Astrocyte of the spinal cord (primary cell): ENCODE data around the gene PFN1.
A peak's percentile ranks its signal among the peaks of the same experiment; 100 is the strongest.

Experiments used
- DNase-seq: peaks from one replicate; pipeline ENCODE4 v3.0.0; 2011; ENCODE audit warnings: low read depth, low spot score
- H3K4me3 ChIP-seq: 2 replicates; pipeline ENCODE4 v1.5.1; 2011; ENCODE audit warnings: low read depth, mild to moderate bottlenecking, low read length, moderate library complexity
- in situ Hi-C: cut with HindIII; loops from 2 replicates; pipeline ENCODE4 v1.10.0; 2017; ENCODE audit warnings: low sequenced_read_pairs
- TF ChIP-seq, protein P1 (sequence below): IDR thresholded peaks from 2 replicates; pipeline ENCODE4 v1.5.1; 2012; ENCODE audit warnings: low read depth, mild to moderate bottlenecking, low read length, inconsistent platforms

PFN1 gene

DNA sequence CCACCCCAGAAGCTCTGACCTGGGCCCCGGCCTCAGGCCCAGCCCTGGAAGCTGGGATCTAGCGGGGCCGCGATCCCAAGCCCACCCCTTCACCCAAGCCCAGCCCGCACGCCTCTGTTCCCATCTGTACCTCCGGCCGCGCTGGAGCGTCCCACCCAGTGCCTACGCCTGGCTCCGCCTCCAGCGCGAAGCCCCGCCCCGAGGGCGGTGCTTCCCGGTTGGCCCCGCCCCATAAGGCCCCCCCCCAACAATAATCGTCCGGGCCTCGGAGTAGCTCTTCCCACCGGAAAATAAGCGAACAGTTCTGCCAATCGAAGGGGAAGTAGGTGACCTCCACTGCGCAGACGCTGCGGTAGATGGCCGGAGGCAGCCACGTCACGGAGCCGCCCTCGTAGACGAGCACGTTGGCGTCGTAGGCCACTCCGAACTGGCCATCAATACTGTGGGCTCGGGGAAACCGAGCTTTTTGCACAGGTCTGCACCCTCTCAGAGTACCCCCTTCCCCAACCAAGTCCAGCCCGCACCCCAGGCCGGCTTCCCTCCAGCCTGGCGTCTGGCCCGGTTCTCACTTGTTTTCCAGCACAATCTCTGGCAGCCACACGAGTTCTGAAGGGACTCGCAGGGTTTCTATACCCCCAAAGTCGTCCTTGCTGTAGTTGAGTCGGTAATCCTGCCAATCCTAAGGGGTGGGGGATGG lies 46.5 kb downstream of the PFN1 start:
- DNase-seq = no peak
- TF ChIP-seq, protein P1, sequence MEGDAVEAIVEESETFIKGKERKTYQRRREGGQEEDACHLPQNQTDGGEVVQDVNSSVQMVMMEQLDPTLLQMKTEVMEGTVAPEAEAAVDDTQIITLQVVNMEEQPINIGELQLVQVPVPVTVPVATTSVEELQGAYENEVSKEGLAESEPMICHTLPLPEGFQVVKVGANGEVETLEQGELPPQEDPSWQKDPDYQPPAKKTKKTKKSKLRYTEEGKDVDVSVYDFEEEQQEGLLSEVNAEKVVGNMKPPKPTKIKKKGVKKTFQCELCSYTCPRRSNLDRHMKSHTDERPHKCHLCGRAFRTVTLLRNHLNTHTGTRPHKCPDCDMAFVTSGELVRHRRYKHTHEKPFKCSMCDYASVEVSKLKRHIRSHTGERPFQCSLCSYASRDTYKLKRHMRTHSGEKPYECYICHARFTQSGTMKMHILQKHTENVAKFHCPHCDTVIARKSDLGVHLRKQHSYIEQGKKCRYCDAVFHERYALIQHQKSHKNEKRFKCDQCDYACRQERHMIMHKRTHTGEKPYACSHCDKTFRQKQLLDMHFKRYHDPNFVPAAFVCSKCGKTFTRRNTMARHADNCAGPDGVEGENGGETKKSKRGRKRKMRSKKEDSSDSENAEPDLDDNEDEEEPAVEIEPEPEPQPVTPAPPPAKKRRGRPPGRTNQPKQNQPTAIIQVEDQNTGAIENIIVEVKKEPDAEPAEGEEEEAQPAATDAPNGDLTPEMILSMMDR = no peak
- in situ Hi-C loops = no loop called here
- H3K4me3 ChIP-seq = no peak overlapping the region

DNA sequence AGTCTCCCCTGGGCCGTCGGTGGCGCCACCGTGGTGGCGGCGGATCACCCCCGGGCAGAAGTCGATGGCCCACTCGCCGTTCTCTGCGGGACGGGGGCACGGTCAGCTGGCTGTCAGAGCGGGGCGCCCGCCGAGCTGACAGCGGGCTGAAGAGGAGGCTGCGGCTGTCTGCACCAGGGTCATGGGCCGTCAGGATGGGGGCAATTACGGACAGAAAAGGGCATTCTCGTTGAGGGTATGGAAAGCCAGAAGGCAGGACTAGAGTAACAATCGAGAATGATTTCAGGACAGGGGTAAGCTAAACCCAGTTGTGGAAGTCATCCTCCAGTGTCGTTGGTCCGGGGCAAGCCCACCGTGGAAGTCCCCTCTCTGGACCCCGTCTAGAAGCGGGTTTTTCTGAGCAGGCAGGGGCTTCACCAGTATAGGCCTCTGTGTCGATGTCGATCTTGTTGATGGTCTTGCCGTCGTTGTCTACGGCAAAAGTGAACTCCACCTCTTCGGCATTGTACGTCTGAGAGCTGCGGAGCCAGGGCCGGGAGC lies 47.2 kb downstream of the PFN1 start:
- no peak for DNase-seq
- in situ Hi-C loops = no loop called here
- no peak overlapping the region for H3K4me3 ChIP-seq
- TF ChIP-seq, protein P1 = no peak

DNA sequence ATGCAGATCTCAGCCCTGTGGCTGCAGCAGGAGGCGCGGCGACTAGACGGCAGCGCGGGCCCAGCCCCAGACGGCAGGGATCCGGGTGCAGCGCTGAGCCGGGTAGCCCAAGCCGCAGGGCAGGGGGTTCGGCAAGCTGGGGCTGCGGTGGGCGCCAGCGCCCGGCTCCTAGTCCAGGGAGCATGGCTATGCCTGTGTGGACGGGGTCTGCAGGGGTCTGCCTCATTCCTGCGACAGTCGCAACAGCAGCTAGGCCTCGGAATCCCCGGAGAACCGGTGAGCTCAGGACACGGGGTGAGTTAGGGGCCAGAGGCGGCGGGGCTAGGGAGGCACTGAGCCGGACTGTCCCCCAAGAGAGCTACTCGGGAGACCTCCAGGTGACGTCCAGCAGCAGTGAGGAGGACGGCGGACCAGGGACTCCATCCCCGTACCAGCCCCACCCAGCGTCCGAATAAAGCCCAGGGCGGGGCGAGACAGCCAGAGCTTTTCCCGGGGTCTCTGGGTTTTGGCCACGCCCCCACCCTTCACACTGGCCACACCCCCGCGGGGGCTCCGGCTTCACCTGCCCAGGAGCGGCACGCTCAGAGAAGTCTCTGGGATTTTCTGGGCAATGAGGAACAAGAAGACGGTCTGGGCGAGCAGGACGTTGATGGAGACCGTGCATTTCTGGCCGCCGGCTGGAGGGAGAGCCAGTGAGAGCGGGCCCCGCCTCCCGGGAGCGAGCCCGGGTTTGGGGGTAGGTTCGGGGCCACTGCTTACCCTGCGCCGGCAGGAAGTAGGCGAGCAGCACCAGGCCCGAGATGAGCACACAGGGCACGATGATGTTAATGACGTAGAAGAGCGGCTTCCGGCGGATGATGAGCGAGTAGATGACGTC lies 47.9 kb downstream of the PFN1 start:
- DNase-seq = no peak
- H3K4me3 ChIP-seq = peak overlapping the region; percentile 36
- TF ChIP-seq, protein P1 = no peak
- in situ Hi-C loops = no loop called here

DNA sequence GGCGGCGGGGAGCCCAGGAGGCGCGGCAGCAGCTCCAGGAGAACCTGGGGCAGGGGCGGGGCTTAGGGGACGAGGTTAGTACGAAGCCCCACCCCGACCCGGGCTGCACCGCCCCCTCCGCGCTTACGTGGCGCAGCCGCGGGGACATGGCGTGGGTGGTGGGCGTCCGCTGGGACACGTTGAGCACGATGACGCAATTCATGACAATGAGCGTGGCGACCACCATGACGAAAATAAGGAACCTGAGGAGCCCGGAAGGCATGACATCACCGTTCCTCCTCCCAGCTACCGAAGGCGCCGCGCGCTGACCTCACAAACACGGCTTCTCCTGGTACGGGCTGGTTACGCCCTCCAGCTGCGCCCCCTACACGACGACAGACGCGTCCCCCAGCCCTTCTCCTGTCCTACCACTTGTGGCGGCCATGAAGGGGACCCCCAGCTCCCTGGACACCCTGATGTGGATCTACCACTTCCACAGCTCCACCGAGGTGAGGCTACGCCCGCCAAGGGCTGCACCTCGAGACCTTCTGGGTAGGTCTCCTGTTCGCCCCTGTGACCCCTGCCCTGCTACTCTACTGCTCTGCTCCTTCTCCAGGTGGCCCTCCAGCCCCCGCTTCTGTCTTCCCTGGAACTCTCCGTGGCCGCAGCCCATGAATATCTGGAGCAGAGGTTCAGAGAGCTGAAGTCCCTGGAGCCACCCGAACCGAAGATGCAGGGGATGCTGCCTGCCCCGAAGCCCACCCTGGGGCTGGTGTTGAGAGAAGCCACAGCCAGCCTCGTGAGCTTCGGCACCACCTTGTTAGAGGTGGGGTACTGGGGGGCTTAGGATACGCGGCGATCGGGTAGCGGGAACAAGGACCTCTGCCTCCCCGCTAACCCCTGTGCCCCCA lies 48.7 kb downstream of the PFN1 start, which contains the start of gene C17orf107:
C17orf107 (plus strand) TSS at position 196 of the 890 bp plus-strand sequence; CDS start at position 423, 227 bp downstream.
- TF ChIP-seq, protein P1 = no peak
- peak; percentile 74 for DNase-seq
- in situ Hi-C loops = no loop called here
- H3K4me3 ChIP-seq = peak within 1 kb of the TSS; percentile 36

DNA sequence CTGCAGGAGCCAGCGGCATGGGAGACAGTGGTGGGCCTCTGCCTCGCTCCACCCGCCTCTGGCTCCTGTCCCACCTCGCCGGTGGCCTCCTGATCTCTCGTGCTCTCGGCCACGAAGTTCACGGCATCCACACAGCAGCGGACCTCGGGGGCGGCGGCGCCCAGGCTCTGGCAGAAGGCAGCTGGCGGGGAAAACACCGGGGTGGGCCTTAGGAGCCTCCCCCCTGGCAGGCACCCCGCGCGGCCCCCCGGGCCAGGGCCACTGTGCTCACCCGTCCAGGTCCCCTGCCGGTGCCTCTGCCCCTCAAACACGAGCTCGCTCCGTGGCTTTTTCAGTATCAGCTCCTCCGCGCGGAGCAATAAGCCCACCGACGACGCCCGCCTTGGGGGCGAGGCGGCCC lies 49.4 kb downstream of the PFN1 start:
- in situ Hi-C loops = no loop called here
- TF ChIP-seq, protein P1 = no peak
- peak overlapping the region; percentile 36 for H3K4me3 ChIP-seq
- DNase-seq = no peak

DNA sequence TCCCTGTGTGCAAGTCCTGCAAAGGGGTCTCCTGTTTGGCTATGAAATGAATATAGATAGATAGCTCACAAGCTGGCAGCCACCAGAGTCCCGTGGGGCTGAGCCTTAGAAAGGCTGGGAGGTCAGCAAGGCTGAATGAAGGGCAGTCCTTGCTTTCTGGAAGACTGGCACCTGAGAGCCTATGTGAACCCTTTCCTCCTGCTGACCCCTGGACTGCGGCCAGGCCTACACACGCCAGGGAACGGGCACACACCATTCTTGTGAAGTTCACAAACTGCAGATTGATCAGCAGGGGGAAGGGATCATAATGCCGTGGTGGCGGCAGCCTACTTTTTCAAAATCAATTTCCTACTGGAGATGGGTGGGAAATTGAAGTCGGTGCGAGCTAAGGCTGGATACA lies 50.0 kb downstream of the PFN1 start:
- in situ Hi-C loops = no loop called here

More for the DNA sequence above, 50.0 kb downstream of the PFN1 start:
- H3K4me3 ChIP-seq = no peak overlapping the region
- TF ChIP-seq, protein P1 = no peak
- DNase-seq = no peak
